Measurements from ENCODE around the gene OPCML. TPM values are rescaled to one million over a fixed set of nuclear protein-coding genes. Genes with fewer than 3 reads are reported as not detected.

OPCML gene
- total and polyA plus RNA-seq, 2 of the 13 experiments (the other 11 are each of a cell fraction or from before 2014, with no cell fraction given): not detected

DNA sequence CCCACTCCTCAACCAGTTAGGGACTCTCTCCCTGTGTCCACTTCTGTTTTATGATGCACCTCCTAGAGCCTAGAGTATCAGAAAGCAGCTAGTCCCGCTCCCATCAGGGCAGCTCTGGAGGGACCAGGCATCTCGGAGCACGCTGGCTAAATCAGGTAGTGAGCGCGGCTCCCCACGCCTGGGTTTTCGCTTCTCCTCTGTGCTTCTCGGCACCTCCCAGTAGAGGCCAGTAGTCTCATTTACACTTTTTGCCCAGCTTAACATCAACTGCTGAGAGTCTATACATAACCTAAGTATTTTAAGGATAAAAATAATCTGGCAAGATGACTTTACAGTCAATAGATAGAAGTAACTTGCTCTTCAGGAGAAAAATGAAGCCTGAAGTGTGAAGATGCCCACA lies 473.8 kb downstream of the OPCML start (continued):
- TF ChIP-seq ZC3H4 (CRISPR knock-in tag; IDR thresholded peaks at IDR 0.05; ENCODE audit: borderline replicate concordance) (no peak), ZNF563 (CRISPR knock-in tag; IDR thresholded peaks at IDR 0.05) (no peak), CREM (IDR thresholded peaks at IDR 0.05) (no peak), CREM (CRISPR knock-in tag; IDR thresholded peaks at IDR 0.05) (no peak), EEA1 (CRISPR knock-in tag; IDR thresholded peaks at IDR 0.05; ENCODE audit: borderline replicate concordance) (no peak)

DNA sequence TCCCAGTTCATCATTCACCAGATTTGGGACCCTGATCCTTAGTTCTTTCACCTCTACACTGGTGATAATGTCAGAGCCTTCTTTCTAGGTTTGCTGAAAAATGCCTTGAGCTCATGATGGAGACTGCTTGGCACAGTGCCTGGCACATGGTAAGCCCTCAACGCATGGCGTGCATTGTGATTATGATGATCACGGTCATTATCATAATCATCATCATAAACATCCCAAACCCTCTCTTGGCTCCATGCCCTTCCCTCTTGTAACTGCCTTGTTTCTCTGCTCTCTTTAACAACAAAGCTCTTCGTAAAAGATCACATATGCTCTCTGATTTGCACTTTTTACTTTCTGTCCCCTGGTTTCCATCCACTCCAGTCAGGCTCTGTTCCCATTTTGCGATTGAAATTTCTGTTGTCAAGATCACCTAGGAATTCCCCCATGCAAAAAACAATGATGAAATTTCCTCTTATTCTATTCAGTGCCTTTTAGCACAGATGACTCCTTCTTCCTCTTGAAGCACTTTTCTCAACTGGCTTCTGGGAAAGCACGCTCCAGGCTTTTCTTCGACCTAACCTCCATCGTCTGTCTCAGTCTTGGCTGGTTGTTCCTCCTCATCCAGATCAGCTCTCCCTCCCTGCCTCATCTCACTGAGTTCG lies 479.1 kb downstream of the OPCML start:
- CTCF ChIA-PET (ENCODE audit: low intra/inter-chr PET ratio, low total read pairs): no interaction called here
- BruUV-seq (replicated peaks): no TSS peak
- Histone ChIP-seq H2AFZ (ENCODE audit: low read length) (no peak overlapping the region), H3K36me3 (replicated peaks in 1 of 2; ENCODE audit: control insufficient read depth in 1 of 2, insufficient read depth in 2 of 2, low read length in 2 of 2) (no peaks in the 10 kb centered on the region), H3K9me3 (ENCODE audit: low read length) (peaks cover 4% of the 10 kb centered on the region; the same call in 1 of the 2 replicates), H3K27ac (ENCODE audit: extremely low read length, insufficient read depth, low read length) (no peak overlapping the region), H3K9ac (ENCODE audit: insufficient read depth, low read depth, low read length) (no peak overlapping the region), H3K27me3 (ENCODE audit: control insufficient read depth in 1 of 2, insufficient read depth in 2 of 2, low read length in 2 of 2) (peaks cover 0 to 2% of the 10 kb centered on the region in 2 experiments; a peak in 1 of 5 replicates), H3K4me1 (ENCODE audit: insufficient read depth, low read length) (no peaks in the 10 kb centered on the region), H3K79me2 (ENCODE audit: insufficient read depth, low read length) (no peaks in the 10 kb centered on the region), H3K4me2 (ENCODE audit: low read depth, low read length) (no peak overlapping the region), H4K20me1 (ENCODE audit: insufficient read depth, low read length) (no peaks in the 10 kb centered on the region), H3K4me3 (replicated peaks in 1 of 3; ENCODE audit: insufficient read depth in 1 of 3, low read depth in 2 of 3, low read length in 3 of 3) (no peak overlapping the region)
- ATAC-seq (no peak), DNase-seq (ENCODE audit: low spot score) (no peak), FAIRE-seq (no peak)
- 18% methylated on average over 9 of the region's 9 CpGs for WGBS (ENCODE audit: low lambda C conversion rate)
- POLR2A ChIA-PET: no interaction called here
- in situ Hi-C loops (cut with HindIII; ENCODE audit: extremely low pct_ligation_motif_present, low pct_unique_long_range_greater_than_20kb) (loop anchor here (25.0 kb wide), 3 partner anchors 941 to 1366 kb away; no protein-coding TSS in a partner anchor), intact Hi-C loops (cut with micrococcal nuclease; ENCODE audit: unreplicated experiment) (no loop called here)
- TF ChIP-seq RARA (CRISPR knock-in tag; IDR thresholded peaks at IDR 0.05) (no peak), GABPB1 (CRISPR knock-in tag; IDR thresholded peaks at IDR 0.05) (no peak), ZNF264 (CRISPR knock-in tag; IDR thresholded peaks at IDR 0.05) (no peak), ZNF773 (CRISPR knock-in tag; IDR thresholded peaks at IDR 0.05; ENCODE audit: borderline replicate concordance) (no peak), GZF1 (CRISPR knock-in tag; IDR thresholded peaks at IDR 0.05) (no peak), KDM2A (CRISPR knock-in tag; IDR thresholded peaks at IDR 0.05; ENCODE audit: borderline replicate concordance, low read depth) (no peak), KAT8 (CRISPR knock-in tag; IDR thresholded peaks at IDR 0.05) (no peak), ZNF549 (CRISPR knock-in tag; IDR thresholded peaks at IDR 0.05) (no peak), ZNF788 (CRISPR knock-in tag; IDR thresholded peaks at IDR 0.05; ENCODE audit: borderline replicate concordance) (no peak)
- TF ChIP-seq, protein P1, sequence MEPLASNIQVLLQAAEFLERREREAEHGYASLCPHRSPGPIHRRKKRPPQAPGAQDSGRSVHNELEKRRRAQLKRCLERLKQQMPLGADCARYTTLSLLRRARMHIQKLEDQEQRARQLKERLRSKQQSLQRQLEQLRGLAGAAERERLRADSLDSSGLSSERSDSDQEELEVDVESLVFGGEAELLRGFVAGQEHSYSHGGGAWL (CRISPR knock-in tag; IDR thresholded peaks at IDR 0.05): no peak
- TF ChIP-seq, protein P2, sequence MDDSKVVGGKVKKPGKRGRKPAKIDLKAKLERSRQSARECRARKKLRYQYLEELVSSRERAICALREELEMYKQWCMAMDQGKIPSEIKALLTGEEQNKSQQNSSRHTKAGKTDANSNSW (CRISPR knock-in tag; IDR thresholded peaks at IDR 0.05; ENCODE audit: borderline replicate concordance): no peak

All from HepG2 (cell line).